ENCODE results near the gene AVP. TPM values are rescaled to one million over a fixed set of nuclear protein-coding genes. Genes with fewer than 3 reads are reported as not detected.

The AVP gene
- total RNA-seq, 1 experiment from 2014 or later: not detected

- no peak overlapping the region for H4K91ac ChIP-seq (ENCODE audit: insufficient read length, low read depth, low read length)
- H3K79me1 ChIP-seq (ENCODE audit: insufficient read depth, low read depth, low read length, poor library complexity, severe bottlenecking): no peaks in the 10 kb centered on the region
- H3K27ac ChIP-seq (ENCODE audit: insufficient read length, low read depth, low read length): no peak overlapping the region
- Mint-ChIP-seq H3K27ac (no peak overlapping the region; a peak in 1 of 7 replicates), H3K4me3 (no peak overlapping the region), H3K36me3 (ENCODE audit: insufficient read depth in 1 of 3, low read depth in 3 of 3) (no peaks in the 10 kb centered on the region; a peak in 1 of 7 replicates), H3K4me1 (peaks cover 6% of the 10 kb centered on the region in 2 experiments), H3K9me3 (no peaks in the 10 kb centered on the region; a peak in 2 of 5 replicates), H3K27me3 (ENCODE audit: low read depth) (peaks cover 30% of the 10 kb centered on the region)
- no peak overlapping the region for H4K8ac ChIP-seq (replicated peaks; ENCODE audit: insufficient read length, low read depth, low read length)
- no peak overlapping the region for H3K56ac ChIP-seq (ENCODE audit: insufficient read length, low read depth, low read length)
- H3K9me3 ChIP-seq (ENCODE audit: control insufficient read depth, low read depth, low read length): no peaks in the 10 kb centered on the region
- H2BK20ac ChIP-seq (ENCODE audit: low read depth, low read length, poor library complexity, severe bottlenecking): no peak overlapping the region
- no peaks in the 10 kb centered on the region for H3K79me2 ChIP-seq (ENCODE audit: insufficient read depth, low read length)
- H3K27me3 ChIP-seq (ENCODE audit: insufficient read depth, low read length): peaks cover 8% of the 10 kb centered on the region; the same call in 1 of the 2 replicates
- H3K14ac ChIP-seq (ENCODE audit: insufficient read depth, low read length): no peak overlapping the region; the same call in 1 of the 2 replicates
- no peak for DNase-seq
- no peak overlapping the region for H3K23ac ChIP-seq (ENCODE audit: insufficient read length, low read depth, low read length)
- H3T11ph ChIP-seq (ENCODE audit: low read length): no peak overlapping the region
- no CpG with 5 or more reads among the region's 8 CpGs for WGBS (ENCODE audit: extremely low coverage, insufficient read length, low lambda C conversion rate)
- H2AFZ ChIP-seq (ENCODE audit: low read length): no peak overlapping the region
- H3K18ac ChIP-seq (ENCODE audit: insufficient read length, low read depth, low read length): no peak overlapping the region
- H2BK5ac ChIP-seq (ENCODE audit: insufficient read length, low read length): no peak overlapping the region
- H4K5ac ChIP-seq (ENCODE audit: insufficient read length, low read depth, low read length): no peak overlapping the region
- TF ChIP-seq CTCF (conservative IDR thresholded peaks at IDR 0.05): no peak
- no peaks in the 10 kb centered on the region for H3K4me1 ChIP-seq (ENCODE audit: insufficient read depth, low read length)
- no peak overlapping the region for H2BK15ac ChIP-seq (ENCODE audit: low read depth, low read length)
- no peak overlapping the region for H3K4ac ChIP-seq (ENCODE audit: low read depth, low read length)
- no peak overlapping the region for H2AK5ac ChIP-seq (ENCODE audit: insufficient read length, low read length)
- H3K23me2 ChIP-seq (ENCODE audit: insufficient read length, low read depth, low read length, poor library complexity, severe bottlenecking): no peaks in the 10 kb centered on the region
- no peaks in the 10 kb centered on the region for H4K20me1 ChIP-seq (ENCODE audit: control insufficient read depth, insufficient read depth, insufficient read length)
- H3K4me2 ChIP-seq (ENCODE audit: insufficient read depth, insufficient read length, low read length): no peak overlapping the region
- no peak overlapping the region for H2BK120ac ChIP-seq (ENCODE audit: low read depth, low read length, poor library complexity, severe bottlenecking)
- H2BK12ac ChIP-seq (ENCODE audit: insufficient read length, low read depth, low read length): no peak overlapping the region
- no peak overlapping the region for H3K9ac ChIP-seq (ENCODE audit: extremely low read depth, insufficient read length, low read length)
Measured at GRCh38 chr20:3068075-3068474, 16.4 kb downstream of the AVP start.

Measured in H9 (cell line).